ENCODE measurements around the gene C21orf58.

DNA sequence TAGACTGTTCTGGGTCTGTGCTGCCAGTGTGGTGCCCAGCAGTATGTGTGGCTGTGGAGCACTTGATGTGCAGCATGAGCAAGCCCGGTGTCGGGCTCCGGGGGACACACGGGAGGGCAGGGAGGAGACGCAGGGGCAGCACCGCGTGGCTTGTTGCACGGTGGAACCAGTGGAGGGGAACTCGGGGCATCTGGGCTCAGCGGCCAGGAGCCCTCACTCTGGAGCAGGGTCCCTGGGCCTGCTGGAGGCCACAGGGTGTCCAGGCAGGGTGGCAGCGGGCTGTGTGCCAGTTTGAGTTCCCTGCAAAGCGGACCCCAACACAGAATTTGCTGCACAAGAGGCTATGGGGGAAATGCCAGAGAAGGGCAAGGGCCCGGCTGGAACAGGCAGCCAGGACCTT, 30.8 kb upstream of the C21orf58 start:
- TF ChIP-seq POLR2AphosphoS5 (IDR thresholded peaks at IDR 0.05; ENCODE audit: low read depth, low read length): no peak
- no peak for TF ChIP-seq CTCF (IDR thresholded peaks at IDR 0.05)
- no peak for TF ChIP-seq REST (IDR thresholded peaks at IDR 0.05; ENCODE audit: low read depth, low read length)
- TF ChIP-seq RAD21 (IDR thresholded peaks at IDR 0.05; ENCODE audit: low read length): no peak
- no peak for TF ChIP-seq FOXJ3 (CRISPR knock-in tag; IDR thresholded peaks at IDR 0.05)
- TF ChIP-seq JUND (IDR thresholded peaks at IDR 0.05): no peak
- no peak for TF ChIP-seq TAF1 (IDR thresholded peaks at IDR 0.05; ENCODE audit: borderline replicate concordance, low read depth, low read length)
- no peak for TF ChIP-seq MXI1 (IDR thresholded peaks at IDR 0.05; ENCODE audit: low read depth, low read length)
- TF ChIP-seq RXRA (IDR thresholded peaks at IDR 0.05; ENCODE audit: borderline replicate concordance, low read depth): no peak
- TF ChIP-seq, protein P1, sequence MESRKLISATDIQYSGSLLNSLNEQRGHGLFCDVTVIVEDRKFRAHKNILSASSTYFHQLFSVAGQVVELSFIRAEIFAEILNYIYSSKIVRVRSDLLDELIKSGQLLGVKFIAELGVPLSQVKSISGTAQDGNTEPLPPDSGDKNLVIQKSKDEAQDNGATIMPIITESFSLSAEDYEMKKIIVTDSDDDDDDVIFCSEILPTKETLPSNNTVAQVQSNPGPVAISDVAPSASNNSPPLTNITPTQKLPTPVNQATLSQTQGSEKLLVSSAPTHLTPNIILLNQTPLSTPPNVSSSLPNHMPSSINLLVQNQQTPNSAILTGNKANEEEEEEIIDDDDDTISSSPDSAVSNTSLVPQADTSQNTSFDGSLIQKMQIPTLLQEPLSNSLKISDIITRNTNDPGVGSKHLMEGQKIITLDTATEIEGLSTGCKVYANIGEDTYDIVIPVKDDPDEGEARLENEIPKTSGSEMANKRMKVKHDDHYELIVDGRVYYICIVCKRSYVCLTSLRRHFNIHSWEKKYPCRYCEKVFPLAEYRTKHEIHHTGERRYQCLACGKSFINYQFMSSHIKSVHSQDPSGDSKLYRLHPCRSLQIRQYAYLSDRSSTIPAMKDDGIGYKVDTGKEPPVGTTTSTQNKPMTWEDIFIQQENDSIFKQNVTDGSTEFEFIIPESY (IDR thresholded peaks at IDR 0.05; ENCODE audit: borderline replicate concordance, low read depth): no peak
- no peak for TF ChIP-seq SIN3A (IDR thresholded peaks at IDR 0.05; ENCODE audit: borderline replicate concordance, low read depth, low read length)
- TF ChIP-seq USF2 (IDR thresholded peaks at IDR 0.05; ENCODE audit: borderline replicate concordance, low read depth, low read length): no peak
- TF ChIP-seq, protein P2, sequence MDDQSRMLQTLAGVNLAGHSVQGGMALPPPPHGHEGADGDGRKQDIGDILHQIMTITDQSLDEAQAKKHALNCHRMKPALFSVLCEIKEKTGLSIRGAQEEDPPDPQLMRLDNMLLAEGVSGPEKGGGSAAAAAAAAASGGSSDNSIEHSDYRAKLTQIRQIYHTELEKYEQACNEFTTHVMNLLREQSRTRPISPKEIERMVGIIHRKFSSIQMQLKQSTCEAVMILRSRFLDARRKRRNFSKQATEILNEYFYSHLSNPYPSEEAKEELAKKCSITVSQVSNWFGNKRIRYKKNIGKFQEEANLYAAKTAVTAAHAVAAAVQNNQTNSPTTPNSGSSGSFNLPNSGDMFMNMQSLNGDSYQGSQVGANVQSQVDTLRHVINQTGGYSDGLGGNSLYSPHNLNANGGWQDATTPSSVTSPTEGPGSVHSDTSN (IDR thresholded peaks at IDR 0.05): no peak
